HG02798 (cell line): Measurements from ENCODE around the gene TMEM132A.

Experiments
- ATAC-seq: cut with Tn5 transposase; IDR thresholded peaks from one replicate; pipeline ENCODE4 v1.9.1; 2021; ENCODE audit warnings: mild to moderate bottlenecking; ENCODE audit not compliant: unreplicated experiment, poor library complexity

TMEM132A gene

GRCh38 chr11:60934790-60935605 lies 10.7 kb downstream of the TMEM132A start:
- no peak for ATAC-seq

- no peak for ATAC-seq
Measured at GRCh38 chr11:60935676-60936442, 11.6 kb downstream of the TMEM132A start.

GRCh38 chr11:60936467-60937143 lies 12.3 kb downstream of the TMEM132A start:
- ATAC-seq = no peak

GRCh38 chr11:60937144-60937527 lies 12.9 kb downstream of the TMEM132A start:
- ATAC-seq = no peak

GRCh38 chr11:60937811-60938210 lies 13.6 kb downstream of the TMEM132A start:
- ATAC-seq = no peak

- ATAC-seq = no peak
Measured at GRCh38 chr11:60938500-60938899, 14.2 kb downstream of the TMEM132A start.

GRCh38 chr11:60939301-60939700 lies 15.0 kb downstream of the TMEM132A start:
- ATAC-seq = no peak

- no peak for ATAC-seq
Measured at GRCh38 chr11:60939855-60940254, 15.6 kb downstream of the TMEM132A start.

- ATAC-seq = no peak
Measured at GRCh38 chr11:60941371-60942119, 17.3 kb downstream of the TMEM132A start.

GRCh38 chr11:60942219-60942618 lies 18.0 kb downstream of the TMEM132A start:
- ATAC-seq = no peak

- no peak for ATAC-seq
Measured at GRCh38 chr11:60942970-60943565, 18.8 kb downstream of the TMEM132A start.

- ATAC-seq = no peak
Measured at GRCh38 chr11:60944490-60945294, 20.4 kb downstream of the TMEM132A start.

GRCh38 chr11:60945295-60945667 lies 21.0 kb downstream of the TMEM132A start:
- no peak for ATAC-seq

- no peak for ATAC-seq
Measured at GRCh38 chr11:60946601-60947264, 22.5 kb downstream of the TMEM132A start.

- no peak for ATAC-seq
Measured at GRCh38 chr11:60947700-60948099, 23.4 kb downstream of the TMEM132A start.

- no peak for ATAC-seq
Measured at GRCh38 chr11:60948250-60948649, 24.0 kb downstream of the TMEM132A start.

- no peak for ATAC-seq
Measured at GRCh38 chr11:60950024-60950423, 25.8 kb downstream of the TMEM132A start.

- no peak for ATAC-seq
Measured at GRCh38 chr11:60950933-60951605, 26.8 kb downstream of the TMEM132A start.
